ENCODE data around the gene BASP1.
"Not testable (repeated sequence)": the region's sequence is repeated elsewhere in the genome, so short reads cannot be mapped to it uniquely, and the experiment has no call there.

BASP1 gene

GRCh38 chr5:17312358-17312757, 94.9 kb downstream of the BASP1 start:
- DNase-seq (ENCODE audit: extremely low read depth in 1 of 2, low read depth in 1 of 2), result no peak

- DNase-seq (ENCODE audit: extremely low read depth in 1 of 2, low read depth in 1 of 2), result no peak
These were observed 97.6 kb downstream of the BASP1 start for GRCh38 chr5:17314907-17315471.

GRCh38 chr5:17315710-17316221, 98.3 kb downstream of the BASP1 start:
- no peak for DNase-seq (ENCODE audit: extremely low read depth in 1 of 2, low read depth in 1 of 2)

GRCh38 chr5:17316970-17317459, 99.6 kb downstream of the BASP1 start:
- no peak for DNase-seq (ENCODE audit: extremely low read depth in 1 of 2, low read depth in 1 of 2)

GRCh38 chr5:17317473-17317872, 100.0 kb downstream of the BASP1 start:
- DNase-seq (ENCODE audit: extremely low read depth in 1 of 2, low read depth in 1 of 2), result no peak

GRCh38 chr5:17319095-17319494, 101.7 kb downstream of the BASP1 start:
- DNase-seq (ENCODE audit: extremely low read depth in 1 of 2, low read depth in 1 of 2), result not testable (repeated sequence)

GRCh38 chr5:17325770-17326599, 108.6 kb downstream of the BASP1 start:
- no peak for DNase-seq (ENCODE audit: extremely low read depth in 1 of 2, low read depth in 1 of 2)
